Ovary (tissue), 9 donors: ENCODE measurements around the gene IP6K2. TPM values are rescaled to one million over a fixed set of nuclear protein-coding genes. Genes with fewer than 3 reads are reported as not detected.

Experiments used
- DNase-seq, 5 donors: peaks; one replicate each; pipeline ENCODE4 v3.0.0-alpha.2; 2019 to 2020
- H3K27ac ChIP-seq, 2 donors: fragments of 200-600 bp; one replicate each; pipeline versions ENCODE4 v1.5.1 to v1.8.0; 2019 to 2022
- H3K27me3 ChIP-seq: fragments of 200-600 bp; one replicate; pipeline ENCODE4 v1.8.0; 2022
- H3K36me3 ChIP-seq: fragments of 200-600 bp; sonication (generic); one replicate; pipeline ENCODE4 v1.5.1; 2019
- H3K4me1 ChIP-seq: one replicate; pipeline ENCODE4 v1.8.1; 2013; ENCODE audit warnings: mild to moderate bottlenecking, moderate library complexity; ENCODE audit not compliant: insufficient read depth
- H3K4me3 ChIP-seq: fragments of 200-600 bp; sonication (generic); one replicate; pipeline ENCODE4 v1.5.1; 2017
- H3K9me3 ChIP-seq, 2 donors: fragments of 200-600 bp in 1 of 2; sonication (generic) in 1 of 2; one replicate each; pipeline versions ENCODE4 v1.5.1 to v1.8.1; 2013 to 2019; ENCODE audit warnings: mild to moderate bottlenecking in 1 of 2, moderate library complexity in 1 of 2
- EP300 ChIP-seq: sonication (generic); formaldehyde crosslinking; IDR thresholded peaks from one replicate; pipeline ENCODE4 v1.6.1; 2017; ENCODE audit warnings: antibody characterized with exemption
- POLR2A ChIP-seq: fragments of 450-650 bp; IDR thresholded peaks from one replicate; pipeline ENCODE4 v1.6.1; 2017; ENCODE audit warnings: antibody characterized with exemption, mild to moderate bottlenecking, moderate library complexity
- WGBS, 3 donors: extraction: QIAGEN DNeasy Blood & Tissue Kit in 1 of 3; methylation state at CpG; one replicate each; pipeline versions ENCODE4 v1.1.5 to v1.1.7; 2013 to 2017; 5-methylcytosine and 5-hydroxymethylcytosine counted together
- intact Hi-C, 4 donors: fragments of 100-400 bp; cut with DNase I; formaldehyde crosslinking; loops; one replicate each; pipeline versions ENCODE4 v1.11.0 to v1.15.1; 2022 to 2023
- polyA plus RNA-seq, 2 donors: library from polyadenylated mRNA; stranded (reverse); fragments of 200-250 nt in 1 of 2; fragments of 350-450 nt in 1 of 2; fragmentation: Illumina TruSeq in 1 of 2; extraction: RNeasy Lipid Tissue Mini Kit (QIAGEN cat#74804) in 1 of 2; gene quantifications; one replicate each; pipeline ENCODE4 v1.2.3, GENCODE V29; 2013 to 2014
- total RNA-seq, 7 donors: library from RNA; depleted of rRNA in 2 of 7; stranded (reverse); fragments of >200 nt in 2 of 7; fragmentation: NEBNext Ultra II Directional in 3 of 7; extraction: Animal tissue kit (Norgen Biotek cat#: 25700) in 3 of 7; gene quantifications; one replicate each; pipeline versions ENCODE4 v1.1.0 to v1.2.4, GENCODE V29; 2016 to 2023
- TF ChIP-seq, protein P1 (sequence below), 3 donors: fragments of 450-650 bp in 2 of 3; fragments of 200-600 bp in 1 of 3; IDR thresholded peaks; one replicate each; pipeline versions ENCODE4 v1.5.1 to v1.8.0; 2016 to 2022; ENCODE audit warnings: antibody characterized with exemption in 3 of 3, mild to moderate bottlenecking in 1 of 3
- donor health status: DM: no; HTN: no; CAD: no; lungs with moderate emphysema.
- donor health status: DM: no; HTN: no; CAD: no.
- donor health status: Bipolar disorder and iron deficiency.
- donor health status: DM: yes; HTN: yes; CAD: no.
- donor health status: DM: no; HTN: no; CAD: no.
- donor health status: DM: yes; HTN: yes; CAD: no.

IP6K2 gene
- total and polyA plus RNA-seq, 9 donors, result 51.8 to 132 (median 62.7) TPM

DNA sequence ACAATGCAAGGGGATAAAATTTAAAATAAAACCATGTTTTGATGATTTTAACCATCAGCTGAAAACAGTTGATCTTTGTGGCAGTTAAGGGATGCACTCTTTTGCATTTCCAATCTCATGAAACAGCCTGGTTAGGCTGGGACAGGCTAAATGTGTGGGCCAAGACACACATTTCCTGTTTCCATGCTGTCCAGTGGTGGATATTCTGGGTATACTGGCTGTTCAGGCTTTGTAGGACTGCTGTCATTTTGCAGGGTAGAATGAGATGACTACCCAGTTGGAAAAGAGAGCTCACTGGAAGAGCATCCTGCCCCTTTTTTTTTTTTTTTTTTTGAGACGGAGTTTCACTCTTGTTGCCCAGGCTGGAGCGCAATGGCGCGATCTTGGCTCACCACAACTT, 42.0 kb upstream of the IP6K2 start:
- Histone ChIP-seq H3K4me1 (no peaks in the 10 kb centered on the region), H3K27me3 (no peaks in the 10 kb centered on the region), H3K4me3 (no peak overlapping the region), H3K9me3 (no peaks in the 10 kb centered on the region), H3K27ac (no peak overlapping the region), H3K36me3 (no peaks in the 10 kb centered on the region)
- no peak for DNase-seq
- intact Hi-C loops, result no loop called here
- WGBS, 3 donors, result 94 to 97% (median 96%) methylated on average over 4 of the region's 4 CpGs
- TF ChIP-seq, protein P1, sequence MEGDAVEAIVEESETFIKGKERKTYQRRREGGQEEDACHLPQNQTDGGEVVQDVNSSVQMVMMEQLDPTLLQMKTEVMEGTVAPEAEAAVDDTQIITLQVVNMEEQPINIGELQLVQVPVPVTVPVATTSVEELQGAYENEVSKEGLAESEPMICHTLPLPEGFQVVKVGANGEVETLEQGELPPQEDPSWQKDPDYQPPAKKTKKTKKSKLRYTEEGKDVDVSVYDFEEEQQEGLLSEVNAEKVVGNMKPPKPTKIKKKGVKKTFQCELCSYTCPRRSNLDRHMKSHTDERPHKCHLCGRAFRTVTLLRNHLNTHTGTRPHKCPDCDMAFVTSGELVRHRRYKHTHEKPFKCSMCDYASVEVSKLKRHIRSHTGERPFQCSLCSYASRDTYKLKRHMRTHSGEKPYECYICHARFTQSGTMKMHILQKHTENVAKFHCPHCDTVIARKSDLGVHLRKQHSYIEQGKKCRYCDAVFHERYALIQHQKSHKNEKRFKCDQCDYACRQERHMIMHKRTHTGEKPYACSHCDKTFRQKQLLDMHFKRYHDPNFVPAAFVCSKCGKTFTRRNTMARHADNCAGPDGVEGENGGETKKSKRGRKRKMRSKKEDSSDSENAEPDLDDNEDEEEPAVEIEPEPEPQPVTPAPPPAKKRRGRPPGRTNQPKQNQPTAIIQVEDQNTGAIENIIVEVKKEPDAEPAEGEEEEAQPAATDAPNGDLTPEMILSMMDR (IDR thresholded peaks at IDR 0.05), result no peak
- TF ChIP-seq EP300 (no peak), POLR2A (no peak)

DNA sequence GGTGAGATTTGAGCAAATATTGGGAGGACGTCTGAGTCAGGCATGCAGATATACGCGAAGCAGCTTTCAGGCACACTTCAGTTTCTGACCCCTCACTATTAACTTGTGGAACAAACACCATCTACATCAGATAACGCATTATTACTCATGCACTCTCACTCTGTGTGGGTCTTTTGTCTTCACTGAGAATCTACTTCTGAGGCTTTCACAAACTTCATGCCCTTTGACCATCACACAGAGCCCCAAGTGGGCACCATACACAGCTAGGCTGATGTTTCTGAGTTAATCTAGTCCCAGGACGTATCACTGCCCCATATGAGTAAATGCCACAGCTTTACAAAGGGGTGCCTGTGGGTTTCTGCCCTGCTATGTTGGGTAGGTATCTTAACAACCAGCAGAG, 39.6 kb upstream of the IP6K2 start:
- Histone ChIP-seq H3K27ac (no peak overlapping the region), H3K4me1 (no peaks in the 10 kb centered on the region), H3K36me3 (no peaks in the 10 kb centered on the region), H3K27me3 (no peaks in the 10 kb centered on the region), H3K9me3 (no peaks in the 10 kb centered on the region), H3K4me3 (no peak overlapping the region)
- TF ChIP-seq EP300 (no peak), POLR2A (no peak)
- TF ChIP-seq, protein P1 (IDR thresholded peaks at IDR 0.05), result no peak
- DNase-seq, result no peak
- intact Hi-C loops, result no loop called here
- 94 to 98% (median 97%) methylated on average over 5 of the region's 5 CpGs for WGBS, 3 donors

DNA sequence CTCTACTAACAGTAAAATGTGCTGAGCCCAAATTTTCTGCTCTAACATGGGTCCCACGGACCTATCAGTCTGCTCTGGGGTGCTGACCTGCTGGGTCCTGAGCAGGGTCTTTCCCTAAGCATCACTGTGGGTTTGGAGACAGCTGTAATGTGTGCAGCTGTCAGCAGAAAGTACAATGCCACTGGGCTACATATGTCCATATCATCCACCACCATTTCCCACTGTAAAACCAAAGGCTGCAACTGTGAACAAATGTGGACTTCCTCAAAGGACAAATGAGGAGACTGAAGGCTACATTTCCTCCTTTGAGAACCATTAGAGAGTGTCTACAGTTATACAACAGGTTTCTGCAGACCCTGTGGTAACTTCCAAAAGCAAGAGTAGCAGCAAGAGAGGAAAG, 33.8 kb upstream of the IP6K2 start:
- H3K36me3 ChIP-seq, result no peaks in the 10 kb centered on the region

DNA sequence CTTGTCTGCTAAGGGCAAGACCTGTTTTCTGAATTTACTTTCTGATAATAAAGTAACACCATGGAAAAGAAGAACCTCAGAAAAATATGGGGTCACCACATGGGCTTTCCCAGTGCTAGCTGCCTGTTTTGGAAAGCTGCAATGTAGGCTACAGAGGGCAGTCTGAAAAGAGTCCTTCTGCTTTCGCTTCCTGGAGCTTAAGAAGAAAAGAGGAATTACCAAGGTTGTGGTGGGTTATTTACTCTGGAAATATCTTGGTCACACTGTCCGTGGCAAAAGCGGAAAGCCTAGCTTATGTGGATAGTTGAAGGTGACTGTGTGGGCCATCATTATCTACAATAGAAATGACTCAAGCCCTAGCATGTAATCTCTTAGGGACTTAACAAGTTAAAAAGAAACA, 31.7 kb upstream of the IP6K2 start:
- Histone ChIP-seq H3K9me3 (no peaks in the 10 kb centered on the region), H3K4me1 (peaks cover 8% of the 10 kb centered on the region), H3K36me3 (no peaks in the 10 kb centered on the region), H3K27me3 (no peaks in the 10 kb centered on the region), H3K27ac (no peak overlapping the region), H3K4me3 (no peak overlapping the region)
- DNase-seq, result no peak
- TF ChIP-seq POLR2A (no peak), EP300 (no peak)
- TF ChIP-seq, protein P1 (IDR thresholded peaks at IDR 0.05), result no peak
- WGBS, 3 donors, result 91 to 95% (median 95%) methylated on average over 3 of the region's 3 CpGs
- intact Hi-C loops, result no loop called here

More for the DNA sequence above, 33.8 kb upstream of the IP6K2 start:
- DNase-seq, result no peak
- no peak overlapping the region for H3K27ac ChIP-seq
- no peak overlapping the region for H3K4me3 ChIP-seq
- no peaks in the 10 kb centered on the region for H3K27me3 ChIP-seq
- 74 to 85% (median 80%) methylated on average over 1 of the region's 1 CpG for WGBS, 3 donors
- H3K9me3 ChIP-seq, result no peaks in the 10 kb centered on the region
- TF ChIP-seq POLR2A, result no peak
- no peak for TF ChIP-seq EP300
- TF ChIP-seq, protein P1 (IDR thresholded peaks at IDR 0.05), result no peak
- H3K4me1 ChIP-seq, result peaks cover 8% of the 10 kb centered on the region
- intact Hi-C loops, result no loop called here
